Epithelial cell of esophagus (primary cell): ENCODE measurements around the gene BARHL1.

Source experiments
- DNase-seq: peaks from one replicate; pipeline ENCODE4 v3.0.0; 2010; ENCODE audit warnings: low read depth
- H3K4me3 ChIP-seq: 2 replicates; pipeline ENCODE4 v1.5.1; 2011; ENCODE audit warnings: mild to moderate bottlenecking, low read length, control low read depth
- CTCF ChIP-seq: IDR thresholded peaks from 2 replicates; pipeline ENCODE4 v1.5.1; 2011; ENCODE audit warnings: low read depth, mild to moderate bottlenecking, low read length, control low read depth, inconsistent platforms; ENCODE audit not compliant: insufficient read depth; ENCODE audit errors: missing control alignments

The BARHL1 gene

DNA sequence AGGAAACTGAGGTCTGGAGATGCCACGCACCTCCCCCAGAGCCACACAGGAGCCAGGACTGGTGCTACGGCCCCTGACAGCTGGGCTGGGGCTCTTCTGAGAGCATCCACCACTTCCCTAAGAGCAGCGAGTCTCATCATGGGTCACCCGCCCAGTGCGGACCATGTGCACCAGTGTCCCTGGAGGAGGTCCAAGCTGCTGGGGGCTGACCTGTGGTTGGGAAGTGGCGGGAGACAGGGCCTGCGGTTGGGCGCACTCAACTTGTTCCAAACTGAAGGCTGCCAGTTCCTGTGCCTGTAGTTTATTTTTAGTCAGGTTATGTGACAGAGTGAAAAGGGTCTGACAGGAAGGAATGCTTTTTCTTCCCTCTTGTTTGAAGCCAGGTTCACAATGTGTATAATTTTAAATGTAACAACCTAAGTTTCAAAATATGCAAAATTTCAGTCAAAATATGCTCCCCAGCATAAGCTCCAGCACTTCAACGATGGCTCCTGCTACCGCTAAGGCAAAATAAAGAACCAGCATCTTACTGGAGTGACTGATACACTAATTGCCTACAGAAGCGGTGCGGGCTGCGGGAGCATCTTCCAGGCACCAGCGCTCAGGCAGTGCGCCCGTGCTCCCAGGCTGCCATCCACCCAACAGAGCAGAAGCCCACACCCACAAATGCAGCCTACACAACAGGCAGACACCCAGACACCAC, 14.8 kb downstream of the BARHL1 start:
- H3K4me3 ChIP-seq, result no peak overlapping the region
- no peak for TF ChIP-seq CTCF
- no peak for DNase-seq

DNA sequence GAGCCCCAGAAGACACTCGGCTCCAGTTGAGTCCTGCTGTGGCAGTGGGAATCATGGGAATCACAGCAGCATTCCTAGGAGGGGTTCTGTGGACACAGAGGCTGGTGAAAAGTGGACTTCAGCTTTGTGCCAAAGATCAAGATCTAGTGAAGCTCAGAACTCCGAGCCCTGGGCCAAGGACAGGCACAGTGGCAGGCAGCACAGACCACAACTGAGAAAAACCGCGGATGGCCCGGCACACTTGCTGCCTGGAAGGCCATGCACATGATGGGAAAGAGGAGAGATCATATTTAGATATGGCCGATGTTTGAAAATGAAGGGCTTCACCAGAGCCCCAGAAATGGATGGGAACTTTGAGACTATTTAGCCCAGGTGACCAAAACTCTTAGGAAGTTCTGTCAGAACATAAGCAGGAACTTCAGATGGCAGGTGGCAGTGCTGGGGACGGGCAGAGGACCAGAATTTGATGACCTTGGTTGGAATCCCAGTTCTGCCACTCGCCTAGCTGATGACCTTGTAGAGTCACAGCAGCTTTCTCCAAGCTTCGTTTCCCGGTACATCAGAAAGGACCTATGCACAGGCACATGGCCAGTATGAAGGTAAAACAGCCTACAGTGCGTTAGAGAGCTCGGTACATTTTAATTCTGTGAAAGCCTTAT, 18.0 kb downstream of the BARHL1 start:
- no peak for TF ChIP-seq CTCF
- H3K4me3 ChIP-seq, result no peak overlapping the region
- DNase-seq, result no peak

GRCh38 chr9:132602207-132602606, 19.8 kb downstream of the BARHL1 start:
- no peak for DNase-seq
- no peak for TF ChIP-seq CTCF
- no peak overlapping the region for H3K4me3 ChIP-seq

DNA sequence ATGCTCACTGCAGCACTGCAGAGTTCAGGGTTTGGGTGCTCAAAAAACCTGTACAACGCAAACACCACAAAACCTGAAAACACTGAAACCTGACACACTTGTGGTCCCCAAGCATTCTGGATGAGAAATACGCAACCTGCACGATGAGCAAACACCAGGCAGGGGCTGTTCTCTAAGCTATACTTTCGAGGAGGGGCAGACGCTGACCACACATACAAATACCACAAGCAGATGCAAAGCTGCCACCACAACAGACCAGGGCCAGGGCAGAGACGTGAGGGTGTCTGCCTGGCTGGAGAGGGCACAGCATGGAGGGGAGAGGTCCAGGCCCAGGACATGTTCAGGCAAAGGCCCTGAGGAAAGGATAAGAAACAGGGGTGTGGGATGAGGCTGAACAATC, 23.0 kb downstream of the BARHL1 start:
- TF ChIP-seq CTCF, result no peak
- no peak for DNase-seq
- H3K4me3 ChIP-seq, result no peak overlapping the region

- DNase-seq, result no peak
- TF ChIP-seq CTCF, result no peak
- no peak overlapping the region for H3K4me3 ChIP-seq
Observed at GRCh38 chr9:132606066-132606465, 23.7 kb downstream of the BARHL1 start.

DNA sequence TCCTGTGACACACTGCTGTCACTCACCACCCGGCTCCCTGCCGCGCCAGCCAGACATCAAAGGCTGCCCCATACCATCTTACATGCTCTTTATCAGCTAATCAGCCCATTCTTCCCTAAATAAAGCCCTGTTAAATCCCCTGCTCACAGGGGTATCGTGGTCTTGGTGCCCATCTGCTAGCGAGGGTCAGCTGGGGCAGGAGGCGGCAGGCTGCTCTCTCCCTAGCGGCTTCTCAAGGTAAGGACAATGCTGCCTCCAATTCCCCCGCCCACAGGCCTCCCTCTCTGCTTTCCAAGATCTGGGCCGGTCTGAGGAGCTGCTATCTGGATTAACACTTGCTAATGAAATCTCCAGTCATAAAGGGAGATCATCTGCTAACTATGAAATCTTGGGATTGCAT, 26.8 kb downstream of the BARHL1 start:
- no peak for DNase-seq
- no peak overlapping the region for H3K4me3 ChIP-seq
- no peak for TF ChIP-seq CTCF

DNA sequence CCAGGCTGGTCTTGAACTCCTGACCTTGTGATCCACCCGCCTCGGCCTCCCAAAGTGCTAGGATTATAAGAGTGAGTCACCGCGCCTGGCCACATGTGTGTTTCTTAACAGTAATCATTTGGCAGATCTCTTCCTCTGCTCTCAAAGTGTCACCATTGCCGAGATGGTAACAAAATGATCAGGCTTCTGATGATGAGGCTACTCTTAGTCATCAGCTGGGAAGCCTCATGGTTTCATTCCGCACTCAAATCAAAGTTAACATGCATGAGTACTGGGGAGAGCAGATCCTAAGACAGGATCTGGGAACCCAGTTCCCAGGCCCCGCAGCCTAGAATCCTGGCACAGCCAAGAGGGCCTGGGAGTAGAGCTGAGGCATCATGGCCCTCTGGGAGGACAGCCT, 27.4 kb downstream of the BARHL1 start:
- H3K4me3 ChIP-seq, result no peak overlapping the region
- DNase-seq, result peak; percentile 71
- TF ChIP-seq CTCF, result no peak
